Left kidney (tissue), 1 donor: Measurements from ENCODE around the gene SLC35B4. TPM values are rescaled to one million over a fixed set of nuclear protein-coding genes. Genes with fewer than 3 reads are reported as not detected.

Experiments used
- polyA plus RNA-seq: library from polyadenylated mRNA; unstranded; fragments of 120-200 nt; gene quantifications from one replicate; pipeline ENCODE4 v1.2.1, GENCODE V29; 2013; ENCODE audit not compliant: insufficient read length

SLC35B4 gene
- polyA plus RNA-seq, 1 donor, result 32.5 TPM

Other genes starting within 250 kb of the SLC35B4 start
- 4.3 TPM for gene LRGUK, start 189.6 kb downstream of the SLC35B4 start, polyA plus RNA-seq
- 106 TPM for gene AKR1B1, start 142.2 kb upstream of the SLC35B4 start, polyA plus RNA-seq
- gene AKR1B10, start 210.6 kb upstream of the SLC35B4 start, polyA plus RNA-seq, result 0.08 TPM
- gene AKR1B15, start 232.2 kb upstream of the SLC35B4 start, polyA plus RNA-seq, result 0.22 TPM